NCI-H187 (cell line): ENCODE measurements around the gene UCP2.

Experiments used
- DNase-seq, 2 experiments: peaks; one replicate each; lab custom pipeline; 2025; lab: John Stamatoyannopoulos, UW

The UCP2 gene

GRCh38 chr11:73971175-73971719 is 11.4 kb downstream of the UCP2 start:
- DNase-seq: no peak

- no peak for DNase-seq
Observed at GRCh38 chr11:73969991-73970800, 12.4 kb downstream of the UCP2 start.

DNA sequence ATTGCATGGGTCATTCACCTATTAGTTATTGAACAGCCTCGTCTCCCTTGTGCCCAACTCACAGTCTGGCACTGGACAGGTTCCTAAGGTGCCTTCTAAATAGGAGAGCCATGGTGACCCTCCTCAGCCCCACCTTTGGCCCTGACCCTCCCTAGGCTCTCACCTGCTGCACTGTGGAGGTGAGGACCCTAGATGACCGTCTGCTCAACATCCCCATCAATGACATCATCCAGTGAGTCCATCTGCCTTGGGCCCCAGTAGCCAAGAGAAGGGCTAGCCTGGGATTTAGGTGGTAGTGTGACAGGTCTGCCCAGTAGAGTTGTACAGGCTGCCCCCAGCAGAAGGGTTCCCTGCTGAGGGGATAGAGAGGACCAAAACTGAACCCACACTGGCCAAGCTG is 13.6 kb downstream of the UCP2 start:
- no peak for DNase-seq

- no peak for DNase-seq
Observed at GRCh38 chr11:73968356-73968966, 14.2 kb downstream of the UCP2 start.

DNA sequence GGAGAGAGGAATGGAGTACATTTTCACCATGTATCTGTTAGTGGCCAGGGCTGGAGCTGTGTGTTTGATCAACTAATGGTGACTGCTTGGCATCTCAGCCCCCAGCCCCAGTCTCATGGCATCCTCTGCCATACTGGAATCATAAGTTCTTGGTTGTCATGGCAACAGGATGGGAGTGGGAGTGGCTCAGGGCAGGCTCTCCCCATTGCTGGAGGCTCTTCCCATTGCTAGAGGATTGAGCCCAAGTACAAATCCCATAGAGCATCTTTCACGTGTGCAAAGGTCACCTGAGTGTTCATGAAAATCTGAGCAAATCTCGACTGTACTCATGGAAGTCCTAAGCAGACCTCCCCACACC is 16.9 kb downstream of the UCP2 start:
- DNase-seq: no peak

DNA sequence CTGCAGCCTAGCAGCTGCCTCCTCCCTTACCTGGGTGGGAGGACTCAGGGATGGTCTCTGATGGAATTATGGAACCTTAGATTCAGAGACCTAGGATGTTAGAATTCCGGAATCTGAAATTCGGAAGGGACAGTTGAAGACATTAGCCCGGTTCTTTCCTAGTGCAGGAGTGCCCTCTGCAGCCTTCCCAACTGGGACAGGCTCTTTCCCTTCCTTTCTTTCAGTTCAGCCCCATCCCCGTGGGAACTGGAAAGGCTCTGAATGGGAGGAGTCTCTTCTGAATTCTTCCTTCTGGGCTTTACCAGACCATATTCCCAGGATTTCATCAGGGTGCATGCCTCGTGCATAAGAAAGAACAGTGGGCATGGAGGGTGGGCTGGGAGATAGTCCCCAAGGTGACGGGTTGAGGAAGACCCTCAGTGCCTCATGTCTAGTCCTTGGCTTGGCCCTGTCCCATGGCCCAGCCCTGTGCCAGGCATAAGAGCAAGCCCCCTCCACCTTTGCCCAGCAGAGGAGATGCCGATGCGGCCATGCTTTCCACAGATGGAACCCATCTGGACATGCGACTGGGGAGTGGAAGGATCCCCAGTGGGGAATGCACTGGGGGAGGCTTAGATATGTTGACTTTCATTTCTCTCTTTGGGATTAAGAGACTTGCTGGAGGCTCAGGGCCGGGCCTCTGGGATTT is 17.4 kb downstream of the UCP2 start:
- DNase-seq: no peak

GRCh38 chr11:73963861-73964260 is 18.8 kb downstream of the UCP2 start:
- DNase-seq: no peak

GRCh38 chr11:73962101-73962705 is 20.4 kb downstream of the UCP2 start:
- no peak for DNase-seq

DNA sequence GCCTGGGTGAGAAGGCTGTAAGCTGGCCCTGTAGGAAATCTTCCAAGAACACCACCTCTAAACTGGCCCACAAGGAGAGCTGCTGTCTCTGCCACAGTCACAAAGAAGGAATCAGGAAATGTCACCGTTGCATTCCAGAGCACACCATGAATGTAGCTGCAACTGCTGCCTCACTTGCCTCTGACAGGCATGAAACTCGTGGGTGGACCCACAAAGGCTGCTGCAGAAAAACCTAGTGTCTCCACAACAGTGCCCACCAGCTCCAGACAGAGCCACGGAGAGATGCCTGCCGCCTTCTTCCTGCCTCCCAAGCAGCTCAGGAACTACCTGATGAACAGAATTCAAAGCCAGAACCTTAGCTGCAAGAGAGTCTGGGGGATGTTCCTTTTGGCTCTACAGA is 21.3 kb downstream of the UCP2 start:
- no peak for DNase-seq

GRCh38 chr11:73958521-73959141 is 24.0 kb downstream of the UCP2 start:
- DNase-seq: no peak

DNA sequence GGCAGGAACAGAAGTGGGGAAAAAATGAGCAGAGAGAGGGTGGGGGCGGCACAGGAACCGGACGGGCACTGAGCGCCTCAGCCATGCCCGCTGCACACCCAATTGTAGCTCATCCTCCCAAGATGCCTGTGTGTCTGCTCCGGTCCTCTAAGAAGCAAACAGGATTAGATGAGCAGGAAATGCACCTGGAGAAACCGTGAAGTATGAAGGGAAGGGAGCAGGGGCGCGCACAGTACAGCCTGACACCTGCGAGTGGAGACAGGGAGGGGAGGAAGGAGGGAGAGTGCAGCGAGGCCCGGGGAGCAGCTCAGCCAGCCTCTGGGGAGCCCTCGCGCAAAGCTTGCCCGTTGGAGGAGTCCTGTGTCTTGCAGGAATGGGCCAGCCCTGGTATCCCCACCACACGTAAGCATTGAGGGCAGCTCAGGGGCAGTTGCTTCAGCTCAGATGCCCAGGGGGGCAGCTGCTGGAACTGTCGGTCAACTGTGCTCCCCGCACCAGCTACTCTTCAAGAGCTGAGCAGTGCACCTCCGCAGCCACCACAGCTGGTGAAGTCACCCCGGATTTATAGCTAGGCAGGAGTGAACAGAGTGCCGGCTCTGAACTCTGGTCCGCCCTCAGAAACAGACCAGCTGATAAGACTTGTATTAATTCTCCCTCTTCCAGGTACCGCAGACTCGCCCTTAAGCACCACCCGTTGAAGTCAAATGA is 24.8 kb downstream of the UCP2 start:
- no peak for DNase-seq

- no peak for DNase-seq
Observed at GRCh38 chr11:73956876-73957653, 25.6 kb downstream of the UCP2 start.

DNA sequence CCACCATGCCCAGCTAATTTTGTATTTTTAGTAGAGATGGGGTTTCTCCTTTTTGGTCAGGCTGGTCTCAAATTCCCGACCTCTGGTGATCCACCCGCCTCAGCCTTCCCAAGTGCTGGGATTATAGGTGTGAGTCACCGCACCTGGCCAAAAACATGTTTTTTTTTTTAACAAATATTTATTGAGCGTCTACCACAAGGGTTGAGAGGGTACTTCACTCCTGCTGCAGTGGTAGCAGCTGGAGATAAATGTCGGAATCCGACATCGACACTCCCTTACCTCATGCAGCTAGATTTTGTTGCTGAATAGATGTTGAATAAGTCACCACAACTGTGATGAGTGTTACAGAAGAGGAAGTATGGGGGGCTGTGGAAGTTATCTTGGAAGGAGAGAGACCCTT is 30.8 kb downstream of the UCP2 start:
- DNase-seq: peak in 1 of 2 experiments; percentile 23

DNA sequence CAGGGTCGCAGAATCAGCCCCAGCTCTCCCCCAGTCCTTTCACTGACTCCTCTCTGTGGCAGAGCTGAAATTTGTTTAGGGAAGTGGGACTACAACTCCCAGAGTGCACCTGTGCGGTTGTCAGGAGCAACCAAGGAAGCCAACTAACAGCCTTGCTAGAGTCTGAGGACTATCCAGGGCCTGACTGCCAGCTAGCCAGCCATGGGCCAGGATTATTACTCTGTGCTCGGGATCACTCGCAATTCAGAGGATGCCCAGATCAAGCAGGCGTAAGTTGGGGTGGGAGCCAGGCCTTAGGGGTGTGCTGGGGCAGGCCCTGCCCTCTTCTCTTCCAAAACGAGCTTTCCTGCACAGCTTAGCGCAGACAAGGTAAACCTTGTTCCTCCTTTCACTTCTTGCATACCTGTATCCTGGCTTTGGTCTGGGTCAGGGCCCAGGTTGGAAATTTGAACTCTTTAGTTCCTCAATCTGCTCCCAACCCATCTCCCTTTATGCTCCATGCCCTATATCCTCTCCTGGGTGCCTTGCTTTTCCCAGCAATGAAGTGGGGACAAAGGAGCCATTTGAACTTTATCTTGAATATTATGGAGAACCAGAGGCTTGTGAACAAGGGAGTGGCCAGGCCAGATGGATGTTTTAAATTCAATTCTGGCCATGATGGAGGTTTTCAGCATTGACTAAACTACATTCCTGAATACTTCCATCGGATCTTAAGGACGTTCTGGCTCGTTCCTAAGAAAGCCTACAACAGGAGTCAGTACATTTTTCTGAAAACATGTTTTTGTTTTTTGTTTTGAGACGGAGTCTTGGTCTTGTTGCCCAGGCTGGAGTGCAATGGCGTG is 31.6 kb downstream of the UCP2 start, which contains the start of gene DNAJB13:
DNAJB13 (plus strand) TSS at position 158 of the 842 bp plus-strand sequence; CDS start at position 202, 44 bp downstream.
- DNase-seq: no peak

- no peak for DNase-seq
Observed at GRCh38 chr11:73949912-73950311, 32.7 kb downstream of the UCP2 start.

- DNase-seq: no peak
Observed at GRCh38 chr11:73949246-73949645, 33.4 kb downstream of the UCP2 start.

GRCh38 chr11:73946798-73947458 is 35.7 kb downstream of the UCP2 start:
- DNase-seq: no peak

GRCh38 chr11:73945396-73945795 is 37.2 kb downstream of the UCP2 start:
- DNase-seq: no peak

DNA sequence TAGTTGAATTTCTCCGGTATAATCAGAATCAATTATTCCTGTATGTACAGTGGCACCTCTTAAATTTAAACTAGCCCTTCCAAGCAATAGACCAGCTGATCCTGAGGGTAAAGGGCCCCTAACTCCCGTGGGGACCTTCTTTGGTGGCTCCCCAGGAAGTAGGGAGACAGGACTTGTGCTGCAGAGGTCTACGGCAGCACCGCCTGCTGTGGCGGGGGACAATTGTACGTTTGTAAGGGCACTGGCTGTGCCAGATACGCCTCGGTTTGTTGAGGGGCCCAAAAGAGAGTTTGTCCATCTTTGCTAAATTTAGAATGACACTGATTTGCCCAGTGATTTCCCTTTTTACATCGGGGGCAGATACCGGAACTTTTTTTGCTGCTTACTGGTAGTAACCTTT is 37.7 kb downstream of the UCP2 start:
- no peak for DNase-seq
